GM23248 (cell line): ENCODE results near the gene NCSTN.

Source experiments
- EZH2 ChIP-seq: fragments of 200-600 bp; sonication (generic); IDR thresholded peaks from 2 replicates; pipeline ENCODE4 v1.6.1; 2018; ENCODE audit warnings: antibody characterized with exemption, mild to moderate bottlenecking; ENCODE audit not compliant: insufficient read depth, poor library complexity, severe bottlenecking
- EZH2phosphoT487 ChIP-seq: fragments of 200-600 bp; sonication (generic); IDR thresholded peaks from 2 replicates; pipeline ENCODE4 v1.6.1; 2018; ENCODE audit warnings: antibody characterized with exemption, moderate library complexity, mild to moderate bottlenecking, low read depth; ENCODE audit not compliant: insufficient read depth

DNA sequence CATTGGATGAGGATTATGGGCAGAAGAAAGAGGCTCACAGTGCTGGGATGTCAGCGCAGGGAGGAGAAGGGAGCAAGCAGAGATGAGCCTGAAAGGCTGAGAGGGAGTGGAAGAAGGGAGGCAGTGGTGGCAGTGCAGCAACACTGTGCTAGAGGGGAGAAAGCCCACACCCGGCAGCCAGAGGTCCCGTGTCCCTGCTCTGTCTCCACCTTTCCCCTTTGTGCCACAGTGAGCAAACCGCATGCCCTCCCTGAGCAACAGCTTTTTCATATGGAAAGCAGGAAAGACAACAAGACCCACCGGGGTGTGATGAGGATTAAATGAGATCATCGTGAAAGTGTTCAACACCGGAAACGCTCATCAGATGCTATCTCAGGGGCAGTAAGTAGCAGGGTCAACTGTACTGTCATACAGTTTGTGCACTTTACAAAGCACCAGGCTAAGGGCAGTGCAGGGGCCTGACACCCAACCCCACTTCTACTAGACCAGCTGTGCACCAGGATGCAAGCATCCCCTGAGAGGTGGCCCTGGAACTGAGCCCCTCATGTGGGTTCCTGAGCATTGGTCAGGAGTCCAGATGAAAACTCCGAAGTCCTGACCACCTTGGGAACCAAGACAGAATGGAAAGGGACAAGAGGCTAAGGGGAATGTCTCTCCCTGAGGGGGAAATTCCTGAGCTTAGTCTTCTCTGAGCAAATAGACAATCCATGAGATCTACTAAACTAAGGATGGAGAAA lies 32.8 kb downstream of the NCSTN start:
- TF ChIP-seq EZH2, result no peak
- no peak for TF ChIP-seq EZH2phosphoT487
